Neural cell (in vitro differentiated cells): ENCODE measurements around the gene TSPAN15.

ENCODE experiments used
- EZH2 ChIP-seq: fragments of 200-600, 300-800 bp; shearing (Covaris generic), sonication (generic); IDR thresholded peaks from 2 replicates; pipeline ENCODE4 v1.6.1; 2014; ENCODE audit warnings: antibody characterized with exemption, low read length, borderline replicate concordance, mild to moderate bottlenecking; ENCODE audit not compliant: insufficient read depth, poor library complexity, severe bottlenecking
- MXI1 ChIP-seq: fragments of 450-650 bp; conservative IDR thresholded peaks from 2 replicates; pipeline ENCODE4 v1.6.1; 2014; ENCODE audit warnings: antibody characterized with exemption, mild to moderate bottlenecking; ENCODE audit not compliant: poor library complexity, severe bottlenecking
- POLR2AphosphoS5 ChIP-seq: IDR thresholded peaks from 2 replicates; pipeline ENCODE4 v1.6.1; 2012
- RAD21 ChIP-seq: fragments of 450-650 bp; conservative IDR thresholded peaks from 2 replicates; pipeline ENCODE4 v1.6.1; 2014; ENCODE audit warnings: antibody characterized with exemption, mild to moderate bottlenecking, moderate library complexity
- SMC3 ChIP-seq: fragments of 450-650 bp; conservative IDR thresholded peaks from 2 replicates; pipeline ENCODE4 v1.6.1; 2014; ENCODE audit warnings: antibody characterized with exemption, mild to moderate bottlenecking, moderate library complexity; ENCODE audit not compliant: poor library complexity
- TAF1 ChIP-seq: IDR thresholded peaks from 2 replicates; pipeline ENCODE4 v1.6.1; 2012; ENCODE audit warnings: low read depth
- TF ChIP-seq, protein P1 (sequence below): fragments of 450-650 bp; IDR thresholded peaks from 2 replicates; pipeline ENCODE4 v1.5.1; 2014; ENCODE audit warnings: antibody characterized with exemption, mild to moderate bottlenecking, moderate library complexity; ENCODE audit not compliant: poor library complexity, severe bottlenecking
- TF ChIP-seq, protein P2 (sequence below): IDR thresholded peaks from 2 replicates; pipeline ENCODE4 v1.6.1; 2012; ENCODE audit warnings: borderline replicate concordance

DNA sequence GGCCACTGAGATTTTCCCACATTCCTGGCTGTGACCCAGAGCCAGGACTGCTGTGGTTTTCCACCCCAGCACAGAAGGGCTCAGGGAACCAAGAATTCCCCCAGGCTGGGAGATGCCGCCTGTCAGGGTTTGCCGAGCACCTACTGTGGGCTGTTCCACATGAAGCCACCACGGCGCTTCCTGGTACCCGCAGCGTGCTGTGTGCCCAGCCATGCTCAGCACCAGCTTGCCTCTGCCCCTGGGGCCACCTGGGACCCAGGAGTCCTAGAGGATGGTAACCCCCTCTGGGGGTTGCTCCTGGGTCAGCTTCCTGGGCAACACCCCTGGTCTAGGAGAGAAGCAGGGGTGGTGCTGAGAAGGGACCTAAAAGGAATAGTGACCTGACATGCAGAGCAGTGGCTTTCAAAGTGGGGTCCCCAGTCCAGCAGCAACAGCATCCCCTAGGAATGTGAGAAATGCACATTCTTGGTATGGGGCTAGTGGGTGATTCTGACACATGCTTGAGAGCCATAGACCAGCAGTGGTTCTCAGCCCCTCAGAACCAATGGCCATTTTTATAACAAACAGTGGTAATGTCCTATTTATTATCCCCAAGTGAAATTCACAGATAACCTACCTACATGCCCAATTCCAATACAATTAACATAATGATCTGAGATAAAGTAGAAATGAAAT, 53.4 kb downstream of the TSPAN15 start:
- TF ChIP-seq, protein P1, sequence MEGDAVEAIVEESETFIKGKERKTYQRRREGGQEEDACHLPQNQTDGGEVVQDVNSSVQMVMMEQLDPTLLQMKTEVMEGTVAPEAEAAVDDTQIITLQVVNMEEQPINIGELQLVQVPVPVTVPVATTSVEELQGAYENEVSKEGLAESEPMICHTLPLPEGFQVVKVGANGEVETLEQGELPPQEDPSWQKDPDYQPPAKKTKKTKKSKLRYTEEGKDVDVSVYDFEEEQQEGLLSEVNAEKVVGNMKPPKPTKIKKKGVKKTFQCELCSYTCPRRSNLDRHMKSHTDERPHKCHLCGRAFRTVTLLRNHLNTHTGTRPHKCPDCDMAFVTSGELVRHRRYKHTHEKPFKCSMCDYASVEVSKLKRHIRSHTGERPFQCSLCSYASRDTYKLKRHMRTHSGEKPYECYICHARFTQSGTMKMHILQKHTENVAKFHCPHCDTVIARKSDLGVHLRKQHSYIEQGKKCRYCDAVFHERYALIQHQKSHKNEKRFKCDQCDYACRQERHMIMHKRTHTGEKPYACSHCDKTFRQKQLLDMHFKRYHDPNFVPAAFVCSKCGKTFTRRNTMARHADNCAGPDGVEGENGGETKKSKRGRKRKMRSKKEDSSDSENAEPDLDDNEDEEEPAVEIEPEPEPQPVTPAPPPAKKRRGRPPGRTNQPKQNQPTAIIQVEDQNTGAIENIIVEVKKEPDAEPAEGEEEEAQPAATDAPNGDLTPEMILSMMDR, result no peak
- TF ChIP-seq SMC3 (no peak), EZH2 (no peak), POLR2AphosphoS5 (no peak), MXI1 (no peak), RAD21 (no peak), TAF1 (no peak)
- TF ChIP-seq, protein P2, sequence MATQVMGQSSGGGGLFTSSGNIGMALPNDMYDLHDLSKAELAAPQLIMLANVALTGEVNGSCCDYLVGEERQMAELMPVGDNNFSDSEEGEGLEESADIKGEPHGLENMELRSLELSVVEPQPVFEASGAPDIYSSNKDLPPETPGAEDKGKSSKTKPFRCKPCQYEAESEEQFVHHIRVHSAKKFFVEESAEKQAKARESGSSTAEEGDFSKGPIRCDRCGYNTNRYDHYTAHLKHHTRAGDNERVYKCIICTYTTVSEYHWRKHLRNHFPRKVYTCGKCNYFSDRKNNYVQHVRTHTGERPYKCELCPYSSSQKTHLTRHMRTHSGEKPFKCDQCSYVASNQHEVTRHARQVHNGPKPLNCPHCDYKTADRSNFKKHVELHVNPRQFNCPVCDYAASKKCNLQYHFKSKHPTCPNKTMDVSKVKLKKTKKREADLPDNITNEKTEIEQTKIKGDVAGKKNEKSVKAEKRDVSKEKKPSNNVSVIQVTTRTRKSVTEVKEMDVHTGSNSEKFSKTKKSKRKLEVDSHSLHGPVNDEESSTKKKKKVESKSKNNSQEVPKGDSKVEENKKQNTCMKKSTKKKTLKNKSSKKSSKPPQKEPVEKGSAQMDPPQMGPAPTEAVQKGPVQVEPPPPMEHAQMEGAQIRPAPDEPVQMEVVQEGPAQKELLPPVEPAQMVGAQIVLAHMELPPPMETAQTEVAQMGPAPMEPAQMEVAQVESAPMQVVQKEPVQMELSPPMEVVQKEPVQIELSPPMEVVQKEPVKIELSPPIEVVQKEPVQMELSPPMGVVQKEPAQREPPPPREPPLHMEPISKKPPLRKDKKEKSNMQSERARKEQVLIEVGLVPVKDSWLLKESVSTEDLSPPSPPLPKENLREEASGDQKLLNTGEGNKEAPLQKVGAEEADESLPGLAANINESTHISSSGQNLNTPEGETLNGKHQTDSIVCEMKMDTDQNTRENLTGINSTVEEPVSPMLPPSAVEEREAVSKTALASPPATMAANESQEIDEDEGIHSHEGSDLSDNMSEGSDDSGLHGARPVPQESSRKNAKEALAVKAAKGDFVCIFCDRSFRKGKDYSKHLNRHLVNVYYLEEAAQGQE, result no peak
